ENCODE data around the gene RAB10.
"Not testable (repeated sequence)": the region's sequence is repeated elsewhere in the genome, so short reads cannot be mapped to it uniquely, and the experiment has no call there.

The RAB10 gene

DNA sequence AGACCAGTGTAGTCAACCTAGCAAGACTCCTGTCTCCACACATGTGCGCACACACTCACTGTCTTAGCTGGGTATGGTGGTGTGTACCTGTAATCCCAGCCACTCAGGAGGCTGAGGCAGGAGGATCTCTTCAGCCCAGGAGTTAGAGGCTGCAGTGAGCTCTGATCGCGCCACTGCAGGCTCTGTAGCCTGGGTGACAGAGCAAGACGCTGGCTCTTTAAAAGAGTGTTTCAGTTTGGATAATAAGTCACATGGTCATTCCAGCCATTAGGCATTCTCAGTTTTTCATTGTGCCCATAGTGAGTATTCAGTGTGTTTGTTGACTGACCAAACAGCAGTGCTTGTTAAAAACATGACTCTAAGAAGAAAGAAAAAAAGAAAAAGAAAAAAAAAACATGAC is 31.0 kb downstream of the RAB10 start:
- DNase-seq: no peak

- DNase-seq: no peak
Measured at GRCh38 chr2:26067186-26067974, 33.5 kb downstream of the RAB10 start.

DNA sequence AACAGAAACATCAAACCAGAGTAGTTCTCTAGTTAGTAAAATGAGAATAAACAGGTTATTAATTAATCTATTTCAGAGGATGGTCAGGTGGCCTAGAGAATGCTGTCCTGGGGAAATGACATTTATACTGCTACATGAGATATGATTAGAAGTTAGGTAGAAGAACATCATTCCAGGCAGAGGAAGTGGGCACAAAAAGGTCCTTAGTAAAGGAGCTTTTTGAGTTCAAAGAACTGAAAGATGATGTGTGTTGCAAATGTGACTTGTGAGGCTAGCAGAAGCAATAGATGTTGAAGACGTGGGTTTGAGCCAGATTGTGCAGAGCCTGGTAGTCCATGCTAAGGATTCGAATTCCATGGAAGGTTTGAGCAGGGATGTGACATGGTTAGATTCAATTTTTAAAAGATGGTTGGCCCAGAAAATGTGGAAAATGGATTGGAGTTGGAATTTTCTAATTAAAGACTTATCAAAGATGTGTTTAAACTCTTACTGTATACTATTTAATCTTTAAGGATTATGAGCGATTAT is 34.2 kb downstream of the RAB10 start:
- no peak for DNase-seq

DNA sequence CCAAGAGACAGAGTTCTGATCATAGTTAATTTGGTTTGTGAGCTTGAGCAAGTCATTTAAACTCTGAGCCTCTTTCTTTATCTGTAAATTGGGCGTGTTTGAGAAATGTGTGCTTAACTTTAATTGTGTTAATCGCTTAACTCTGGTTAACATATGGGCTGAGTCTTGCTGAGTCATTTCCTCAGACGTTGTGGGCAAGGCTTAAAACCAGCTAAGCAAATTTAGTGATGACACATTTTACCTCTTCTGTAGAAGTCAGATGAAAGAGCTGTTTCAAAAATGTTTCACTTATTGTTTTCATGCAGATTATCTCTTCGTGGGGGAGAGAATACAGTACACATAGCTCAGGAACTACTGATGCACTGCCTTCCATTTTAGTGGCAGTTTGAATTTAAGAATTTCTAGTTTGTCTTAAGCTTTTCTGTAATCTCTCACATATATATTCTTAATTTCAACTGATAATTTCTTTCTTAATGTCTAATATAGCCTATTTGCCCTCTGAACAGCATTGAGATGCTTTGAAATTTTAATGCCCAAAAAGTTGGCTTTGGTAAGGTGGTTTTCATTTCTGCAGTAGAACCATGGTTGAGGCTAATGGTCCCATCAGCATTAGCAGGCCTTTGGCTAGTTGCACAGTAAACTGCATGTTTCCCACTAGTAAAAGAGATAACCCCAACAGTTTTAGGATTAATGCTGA is 34.9 kb downstream of the RAB10 start:
- no peak for DNase-seq

- DNase-seq: no peak
Measured at GRCh38 chr2:26070730-26071129, 36.8 kb downstream of the RAB10 start.

DNA sequence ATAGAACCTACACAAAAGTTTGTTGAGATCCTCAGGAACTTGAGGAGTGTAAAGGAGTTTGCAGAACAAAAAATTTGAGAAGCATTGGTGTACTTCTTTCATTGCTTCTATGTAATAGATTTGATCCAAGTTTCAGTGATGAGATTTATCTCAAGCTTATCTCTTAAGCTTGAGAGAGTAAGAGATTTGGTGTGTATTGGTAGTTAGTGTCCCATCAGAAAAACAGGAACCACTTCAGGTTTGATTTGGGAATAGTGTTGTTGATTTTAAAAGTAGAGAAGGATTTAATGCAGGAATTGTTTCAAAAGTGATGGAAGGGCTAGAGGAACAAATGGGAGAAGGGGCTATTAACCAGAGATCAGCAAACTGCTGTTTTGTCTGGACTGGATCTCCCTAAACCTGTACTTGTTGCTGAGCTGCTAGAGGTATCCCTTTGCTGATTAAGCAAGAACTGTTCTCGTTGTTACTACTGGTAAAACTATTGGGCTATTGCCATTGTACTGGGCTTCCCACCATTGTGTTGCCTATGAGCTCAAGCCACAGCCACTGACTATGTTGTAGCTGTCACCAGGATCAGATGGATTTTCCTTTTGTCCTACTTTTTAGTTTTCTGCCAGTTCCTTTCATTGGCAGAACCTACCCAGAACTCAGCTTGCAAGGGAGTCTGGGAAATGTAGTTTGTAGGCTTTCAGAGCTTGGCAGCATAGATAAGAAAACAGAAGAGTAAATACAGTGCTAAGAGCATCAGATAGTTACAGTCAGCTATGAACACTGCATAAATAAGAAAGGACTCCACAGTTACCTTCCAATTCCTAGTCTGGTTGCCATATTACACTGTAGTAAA is 39.3 kb downstream of the RAB10 start:
- no peak for DNase-seq

DNA sequence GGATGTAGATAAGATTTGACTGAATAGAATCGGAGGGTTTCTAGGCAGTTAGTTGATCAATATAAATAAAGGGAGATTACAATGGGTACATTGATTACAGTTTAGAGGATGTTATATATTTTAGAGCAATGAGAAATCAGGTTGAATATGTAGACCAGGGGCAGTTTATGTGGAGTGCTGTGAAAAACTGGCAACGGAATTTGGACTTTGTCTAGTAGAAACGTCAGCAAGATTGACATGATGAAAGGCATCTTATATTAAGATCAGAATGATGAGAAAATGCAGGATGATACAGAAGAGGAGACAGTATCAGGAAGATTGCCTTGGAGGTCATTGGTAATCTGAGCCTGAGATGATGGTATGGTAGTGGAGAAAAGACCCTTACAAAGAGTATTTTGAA is 39.9 kb downstream of the RAB10 start:
- DNase-seq: no peak

GRCh38 chr2:26074676-26075075 is 40.8 kb downstream of the RAB10 start:
- DNase-seq: no peak

DNA sequence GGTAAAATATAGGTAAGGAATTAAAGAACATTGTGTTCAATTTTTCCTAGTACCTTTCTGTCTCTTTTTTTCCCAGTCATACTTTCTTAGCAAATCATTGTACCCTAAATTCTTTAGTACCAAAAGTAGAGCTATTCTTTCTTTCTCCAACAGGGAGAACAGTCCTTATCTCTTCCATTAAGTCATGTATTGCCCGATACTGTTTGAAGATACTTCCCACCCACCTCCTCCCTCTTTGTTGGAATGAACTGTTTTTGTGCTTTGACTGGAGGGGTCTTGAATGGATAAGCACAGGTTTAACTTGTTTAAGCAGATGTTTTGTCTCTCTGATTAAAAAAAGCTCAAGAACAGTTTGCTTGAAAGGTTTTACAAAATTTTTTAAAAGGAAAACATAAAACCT is 41.3 kb downstream of the RAB10 start:
- DNase-seq: no peak

- no peak for DNase-seq
Measured at GRCh38 chr2:26076001-26076587, 42.2 kb downstream of the RAB10 start.

DNA sequence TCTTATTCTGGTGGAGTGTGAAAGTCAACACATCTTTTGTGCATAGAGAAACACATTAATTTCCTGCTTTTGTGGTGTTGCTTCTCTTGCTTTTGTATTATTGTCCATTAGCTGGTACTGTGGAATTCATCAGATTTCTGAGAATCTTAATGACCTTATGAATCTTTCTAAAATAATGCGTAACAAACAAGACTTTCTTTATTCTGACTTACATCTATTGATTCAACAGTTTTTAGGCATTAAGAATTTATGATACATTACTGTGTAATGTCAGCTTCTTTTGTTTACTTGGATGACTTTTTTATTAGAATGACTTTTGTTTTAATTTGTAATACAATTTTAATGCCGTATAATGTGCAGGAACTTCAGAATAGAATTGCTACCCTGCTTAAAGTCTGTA is 43.4 kb downstream of the RAB10 start:
- no peak for DNase-seq

GRCh38 chr2:26078939-26079338 is 45.1 kb downstream of the RAB10 start:
- no peak for DNase-seq

DNA sequence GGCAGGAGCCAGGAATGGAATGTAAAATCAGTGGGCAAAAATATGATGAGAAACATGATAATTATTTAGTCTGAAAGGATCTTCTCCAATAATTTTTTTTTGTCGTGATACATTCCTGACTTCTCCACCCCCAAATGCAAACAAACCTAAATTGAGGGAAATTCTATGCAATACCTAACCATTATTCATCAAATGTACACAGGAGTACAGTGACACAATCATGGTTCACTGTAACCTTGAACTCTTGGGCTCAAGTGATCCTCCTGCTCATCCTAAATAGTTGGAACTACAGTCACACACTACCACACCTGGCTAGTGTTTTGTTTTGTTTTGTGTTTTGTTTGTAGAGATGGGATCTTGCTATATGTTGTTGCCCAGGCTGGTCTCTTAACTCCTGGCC is 46.5 kb downstream of the RAB10 start:
- no peak for DNase-seq

GRCh38 chr2:26080925-26081324 is 47.0 kb downstream of the RAB10 start:
- DNase-seq: not testable (repeated sequence)

DNA sequence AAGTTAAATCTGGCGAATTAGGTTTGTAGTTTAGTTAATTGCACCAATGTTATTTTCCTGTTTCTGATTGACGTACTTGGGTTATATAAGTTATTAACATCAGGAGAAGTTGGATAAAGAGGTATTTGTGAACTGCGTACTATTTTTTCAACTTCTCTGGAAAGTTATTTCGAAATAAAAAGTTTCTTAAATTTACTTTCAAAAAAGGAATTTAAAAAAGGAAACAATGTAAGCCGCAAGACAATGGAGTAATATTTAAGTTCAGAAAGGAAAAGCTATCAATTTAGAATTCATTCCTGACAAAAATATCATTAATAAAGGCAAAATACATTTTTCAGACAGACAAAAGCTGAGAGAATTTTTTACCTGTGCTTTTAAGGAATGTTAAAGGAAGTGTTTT is 47.7 kb downstream of the RAB10 start:
- DNase-seq: no peak

GRCh38 chr2:26086155-26086637 is 52.3 kb downstream of the RAB10 start:
- DNase-seq: no peak

GRCh38 chr2:26086779-26087178 is 52.9 kb downstream of the RAB10 start:
- DNase-seq: no peak

DNA sequence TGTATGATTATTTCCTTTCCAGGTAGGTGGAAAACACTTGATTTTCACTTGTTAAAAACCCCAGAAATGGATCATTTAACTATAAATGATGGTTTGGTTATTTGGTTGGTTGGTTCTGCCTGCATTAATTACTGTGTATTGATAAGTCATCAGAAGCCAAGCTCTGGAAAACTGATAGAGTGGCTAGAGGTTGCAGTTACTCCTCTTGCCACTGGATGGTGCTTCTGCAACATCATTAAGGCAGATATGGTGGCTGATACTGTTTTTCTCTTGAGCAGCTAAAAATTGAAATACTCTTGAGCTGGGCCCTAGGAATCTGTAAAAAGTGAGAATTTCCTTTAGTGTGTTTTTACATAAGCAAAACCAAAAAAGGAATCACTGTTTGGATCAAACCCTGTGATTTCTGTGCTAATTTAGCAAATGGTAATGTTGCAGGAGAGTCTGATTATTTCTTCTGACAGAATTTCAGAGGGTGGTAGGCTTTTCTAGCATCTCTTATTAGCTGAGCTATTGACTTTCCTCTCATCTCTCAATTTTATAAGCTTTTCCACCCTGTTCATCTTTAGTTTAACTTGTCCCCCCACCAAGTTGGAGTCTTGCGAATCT is 54.3 kb downstream of the RAB10 start:
- no peak for DNase-seq

- DNase-seq: not testable (repeated sequence)
Measured at GRCh38 chr2:26088931-26089330, 55.0 kb downstream of the RAB10 start.

- no peak for DNase-seq
Measured at GRCh38 chr2:26089337-26089736, 55.5 kb downstream of the RAB10 start.

GRCh38 chr2:26095758-26096157 is 61.9 kb downstream of the RAB10 start:
- no peak for DNase-seq

DNA sequence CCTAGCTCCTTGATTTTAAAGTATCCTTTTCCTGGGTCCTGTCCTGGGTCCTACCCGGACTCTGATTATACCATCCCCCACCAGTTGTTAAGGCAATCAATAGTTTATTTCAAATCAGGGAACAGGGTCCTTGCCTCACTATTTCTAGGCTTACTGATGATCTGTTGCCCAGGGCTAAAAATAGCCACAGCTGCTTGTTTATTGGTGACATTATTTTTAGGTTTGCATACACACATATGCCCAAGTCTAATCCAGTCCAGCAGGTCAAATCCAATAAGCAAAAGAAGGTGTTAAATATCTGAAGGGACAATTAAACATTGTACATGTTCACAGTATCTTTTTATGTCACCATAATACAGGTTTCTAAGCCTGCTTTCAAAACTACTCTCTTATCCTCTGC is 66.0 kb downstream of the RAB10 start:
- no peak for DNase-seq
